Activated CD4-positive, alpha-beta T cell treated with anti-CD3 and anti-CD28 coated beads for 36 hours (primary cell): ENCODE data around the gene C17orf75. TPM values are rescaled to one million over a fixed set of nuclear protein-coding genes. Genes with fewer than 3 reads are reported as not detected.

Experiments
- ATAC-seq: fragments of 200-7000 bp; cut with Tn5 transposase; one replicate; pipeline ENCODE4 v1.10.0; 2021; ENCODE audit warnings: mild to moderate bottlenecking, moderate library complexity
- CTCF ChIA-PET: fragments of 350-600 bp; sonication (Branson Sonifier 250); formaldehyde crosslinking; loops from one replicate; lab custom pipeline; 2021; ENCODE audit warnings: antibody characterized with exemption; lab: Charles Lee
- POLR2A ChIA-PET: fragments of 350-600 bp; sonication (Branson Sonifier 250); formaldehyde crosslinking; loops from one replicate; lab custom pipeline; 2021; ENCODE audit warnings: antibody characterized with exemption, inconsistent platforms; lab: Charles Lee
- DNase-seq: peaks from one replicate; pipeline ENCODE4 v3.0.0-alpha.2; 2020
- H3K27ac Mint-ChIP-seq: one replicate; pipeline ENCODE4 v1.8.0; 2021; ENCODE audit warnings: mixed read lengths
- H3K27me3 Mint-ChIP-seq: one replicate; pipeline ENCODE4 v1.8.0; 2021; ENCODE audit warnings: mixed read lengths
- H3K36me3 Mint-ChIP-seq: one replicate; pipeline ENCODE4 v1.8.0; 2021; ENCODE audit warnings: low read depth, mixed read lengths
- H3K4me1 Mint-ChIP-seq: one replicate; pipeline ENCODE4 v1.8.0; 2021; ENCODE audit warnings: mixed read lengths
- H3K4me3 Mint-ChIP-seq: one replicate; pipeline ENCODE4 v1.8.0; 2021; ENCODE audit warnings: mild to moderate bottlenecking, moderate library complexity, mixed read lengths
- H3K9me3 Mint-ChIP-seq: one replicate; pipeline ENCODE4 v1.8.0; 2021; ENCODE audit warnings: low read depth, mixed read lengths
- intact Hi-C, 2 experiments: fragments of 100-400 bp; cut with DNase I in 1 of 2; cut with micrococcal nuclease in 1 of 2; formaldehyde crosslinking; loops; one replicate each; pipeline versions ENCODE4 v1.14.2 to v1.15.1; 2022 to 2024; cut with DNase I, micrococcal nuclease
- microRNA-seq: library from miRNA; unstranded; fragments of <30 nt; microRNA quantifications from one replicate; pipeline ENCODE4 v1.2.0, GENCODE V29; 2021; ENCODE audit warnings: borderline replicate concordance
- total RNA-seq, 2 experiments: library from RNA; stranded (reverse); gene quantifications; one replicate each; pipeline ENCODE4 v1.2.3, GENCODE V29; 2021

Gene C17orf75
- total RNA-seq, 2 experiments from 2014 or later: 21.9 to 34.0 TPM

DNA sequence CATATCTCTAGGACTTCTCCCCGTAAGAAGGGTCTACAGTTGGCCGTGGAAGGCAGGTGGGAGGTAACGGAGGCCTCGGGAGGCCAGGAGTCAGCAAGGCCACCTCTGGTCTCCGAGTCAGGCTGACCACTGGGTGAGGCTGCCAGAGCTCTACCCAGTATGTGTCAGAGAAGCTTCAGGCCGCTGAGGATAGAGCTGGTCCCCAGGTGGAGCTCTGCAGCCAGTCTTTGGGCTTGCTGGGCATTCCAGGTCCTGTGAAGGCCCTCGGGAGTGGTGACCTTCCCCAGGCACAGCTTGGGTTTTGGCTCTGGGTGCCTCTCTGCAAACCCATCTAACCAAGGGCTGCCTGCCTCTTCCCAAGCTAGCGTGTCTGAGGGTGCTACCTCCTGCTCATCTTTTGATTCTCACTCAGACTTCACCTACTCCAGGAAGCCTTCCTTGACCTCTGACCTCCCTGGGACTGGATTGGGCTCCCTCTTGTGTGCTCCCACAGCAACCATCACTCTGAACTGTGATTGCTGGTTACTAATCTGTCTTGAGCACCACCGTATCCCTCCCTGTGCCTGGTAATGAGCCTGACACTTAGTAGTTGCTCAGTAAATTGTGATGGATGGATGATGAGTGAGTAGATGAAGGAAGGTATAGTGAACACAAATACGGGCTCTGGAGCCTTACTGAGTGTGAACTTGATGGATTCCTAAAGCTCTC lies 54.0 kb downstream of the C17orf75 start:
- H3K4me3 Mint-ChIP-seq: no peak overlapping the region
- DNase-seq (no peak), ATAC-seq (no peak)
- no peaks in the 10 kb centered on the region for H3K9me3 Mint-ChIP-seq
- H3K27ac Mint-ChIP-seq: no peak overlapping the region
- H3K4me1 Mint-ChIP-seq: no peaks in the 10 kb centered on the region
- H3K36me3 Mint-ChIP-seq: no peaks in the 10 kb centered on the region
- intact Hi-C loops: no loop called here
- ChIA-PET CTCF (interaction anchor here (0.5 to 1.2 kb wide), 2 partner anchors 33 to 43 kb away, joined by 3 read pairs; no protein-coding TSS in a partner anchor), POLR2A (interaction anchor here (0.5 kb wide), 1 partner anchor 277 kb away, joined by 3 read pairs; no protein-coding TSS in a partner anchor)
- peaks cover 4% of the 10 kb centered on the region for H3K27me3 Mint-ChIP-seq

GRCh38 chr17:32286518-32286900 lies 55.5 kb downstream of the C17orf75 start:
- POLR2A ChIA-PET: no interaction called here

DNA sequence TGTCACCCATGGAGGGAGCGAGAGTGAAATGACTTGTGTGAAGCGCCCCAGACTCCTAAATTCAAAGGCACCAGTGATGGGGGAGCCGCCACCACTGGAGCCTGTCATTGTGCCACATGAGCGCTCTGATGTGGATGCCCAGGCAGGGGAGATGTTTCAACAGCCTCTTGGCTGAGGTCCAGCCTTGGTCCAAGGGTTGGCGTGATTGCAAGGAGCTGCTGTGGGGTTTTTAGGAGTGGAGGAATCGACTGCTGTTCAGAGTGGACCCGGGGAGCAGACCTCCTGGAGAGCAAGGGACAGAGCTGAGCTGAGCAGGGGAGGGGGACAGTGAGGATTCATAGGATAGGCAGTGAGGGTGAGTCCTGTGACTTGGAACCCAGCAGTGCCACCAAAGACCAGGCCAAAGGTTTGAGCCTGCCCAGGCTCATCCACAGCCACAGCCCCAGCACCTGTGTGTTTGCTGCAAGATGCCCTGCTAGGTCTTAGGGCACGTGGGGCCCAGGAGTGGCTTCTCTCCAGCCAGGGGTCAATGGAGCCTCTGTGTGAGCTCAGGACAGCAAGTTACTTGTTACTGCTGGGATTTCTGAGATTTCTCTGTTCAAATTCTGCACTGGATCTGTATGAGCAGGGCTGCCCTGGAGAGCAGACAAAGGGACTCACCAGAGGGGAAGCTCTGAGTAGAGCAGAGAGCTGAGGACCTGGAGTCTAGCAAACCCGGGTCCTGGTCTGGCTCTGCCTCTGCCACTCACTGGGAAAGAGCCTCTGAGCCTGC lies 56.0 kb downstream of the C17orf75 start:
- H3K9me3 Mint-ChIP-seq: no peaks in the 10 kb centered on the region
- intact Hi-C loops: no loop called here
- DNase-seq (no peak), ATAC-seq (no peak)
- CTCF ChIA-PET: interaction anchor here (0.8 to 0.9 kb wide), 2 partner anchors 31 to 43 kb away, joined by 3 read pairs; no protein-coding TSS in a partner anchor
- H3K4me1 Mint-ChIP-seq: no peaks in the 10 kb centered on the region
- POLR2A ChIA-PET: no interaction called here
- H3K27ac Mint-ChIP-seq: no peak overlapping the region
- H3K4me3 Mint-ChIP-seq: no peak overlapping the region
- peaks cover 4% of the 10 kb centered on the region for H3K27me3 Mint-ChIP-seq
- no peaks in the 10 kb centered on the region for H3K36me3 Mint-ChIP-seq

More at GRCh38 chr17:32286518-32286900, 55.5 kb downstream of the C17orf75 start:
- H3K27ac Mint-ChIP-seq: no peak overlapping the region
- H3K9me3 Mint-ChIP-seq: no peaks in the 10 kb centered on the region
- CTCF ChIA-PET: interaction anchor here (0.8 to 0.9 kb wide), 2 partner anchors 31 to 43 kb away, joined by 3 read pairs; no protein-coding TSS in a partner anchor
- DNase-seq (peak; percentile 28), ATAC-seq (peak; percentile 66)
- H3K27me3 Mint-ChIP-seq: peaks cover 4% of the 10 kb centered on the region
- H3K4me3 Mint-ChIP-seq: no peak overlapping the region
- intact Hi-C loops: no loop called here
- H3K4me1 Mint-ChIP-seq: no peaks in the 10 kb centered on the region
- H3K36me3 Mint-ChIP-seq: no peaks in the 10 kb centered on the region

- Mint-ChIP-seq H3K9me3 (no peaks in the 10 kb centered on the region), H3K27ac (no peak overlapping the region), H3K4me1 (no peaks in the 10 kb centered on the region), H3K4me3 (no peak overlapping the region), H3K36me3 (no peaks in the 10 kb centered on the region), H3K27me3 (peaks cover 4% of the 10 kb centered on the region)
- no peak for ATAC-seq
- intact Hi-C loops: no loop called here
- no peak for DNase-seq
- CTCF ChIA-PET: interaction anchor here (0.5 kb wide), 1 partner anchor 15 kb away, joined by 3 read pairs; no protein-coding TSS in a partner anchor
- POLR2A ChIA-PET: no interaction called here
These were observed 56.7 kb downstream of the C17orf75 start for GRCh38 chr17:32285306-32285705.

DNA sequence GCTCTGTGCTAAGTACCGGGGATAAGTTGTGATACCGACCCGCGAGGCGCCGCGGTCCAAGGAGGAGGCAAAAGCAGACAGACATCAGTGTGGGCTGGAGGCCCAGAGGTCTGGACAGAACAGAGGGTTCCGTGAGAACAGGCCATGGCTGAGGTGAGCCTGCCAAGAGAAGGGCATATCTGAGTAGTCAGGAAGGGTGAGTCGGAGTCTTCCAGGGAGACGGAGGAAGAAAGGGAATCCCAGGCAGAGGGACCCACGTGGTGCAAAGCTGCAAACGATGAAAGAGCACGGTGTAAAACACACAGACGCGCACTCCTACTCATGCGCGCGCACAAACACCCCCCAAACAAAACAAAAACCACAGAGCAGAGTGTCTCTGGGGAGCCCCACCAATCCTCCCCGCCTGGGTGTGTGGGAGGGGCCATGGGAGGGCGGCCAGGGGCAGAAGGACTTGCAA lies 58.2 kb downstream of the C17orf75 start:
- Mint-ChIP-seq H3K27me3 (peaks cover 2% of the 10 kb centered on the region), H3K9me3 (no peaks in the 10 kb centered on the region), H3K4me1 (no peaks in the 10 kb centered on the region), H3K27ac (no peak overlapping the region), H3K4me3 (no peak overlapping the region), H3K36me3 (no peaks in the 10 kb centered on the region)
- intact Hi-C loops: no loop called here
- no peak for DNase-seq
- ChIA-PET CTCF (no interaction called here), POLR2A (no interaction called here)
- no peak for ATAC-seq

DNA sequence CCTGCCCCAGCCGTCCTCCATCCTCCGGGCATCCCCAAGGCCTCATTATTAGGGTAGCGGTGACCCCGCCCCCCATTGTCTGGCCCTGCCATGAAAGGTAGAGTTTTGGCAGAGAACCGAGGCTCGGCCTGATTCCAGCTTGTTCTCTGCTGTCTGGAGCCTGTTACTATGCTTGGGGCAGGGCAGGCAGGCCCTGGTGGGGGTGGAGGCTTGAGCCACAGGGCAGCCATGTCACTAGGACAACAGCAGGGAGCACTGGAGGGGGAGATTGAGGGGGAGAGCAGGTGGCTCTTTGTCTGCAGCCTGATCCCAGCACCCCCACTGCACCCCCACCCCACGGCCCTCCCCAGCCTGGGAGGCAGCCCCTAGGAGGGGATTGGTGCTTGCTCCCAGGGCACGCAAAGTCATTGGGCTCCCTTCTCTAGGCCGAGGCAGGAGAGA lies 60.9 kb downstream of the C17orf75 start:
- no peak overlapping the region for H3K4me3 Mint-ChIP-seq
- ATAC-seq: no peak
- intact Hi-C loops: no loop called here
- H3K9me3 Mint-ChIP-seq: no peaks in the 10 kb centered on the region
- no peaks in the 10 kb centered on the region for H3K4me1 Mint-ChIP-seq
- ChIA-PET CTCF (no interaction called here), POLR2A (no interaction called here)
- peaks cover 2% of the 10 kb centered on the region for H3K27me3 Mint-ChIP-seq
- H3K36me3 Mint-ChIP-seq: no peaks in the 10 kb centered on the region
- no peak for DNase-seq
- no peak overlapping the region for H3K27ac Mint-ChIP-seq

- no peak overlapping the region for H3K4me3 Mint-ChIP-seq
- ChIA-PET POLR2A (interaction anchor here (0.5 kb wide), 1 partner anchor 15 kb away, joined by 3 read pairs; no protein-coding TSS in a partner anchor), CTCF (no interaction called here)
- no peak for DNase-seq
- no peak for ATAC-seq
- H3K36me3 Mint-ChIP-seq: no peaks in the 10 kb centered on the region
- H3K9me3 Mint-ChIP-seq: no peaks in the 10 kb centered on the region
- intact Hi-C loops: no loop called here
- H3K27me3 Mint-ChIP-seq: peaks cover 2% of the 10 kb centered on the region
- H3K4me1 Mint-ChIP-seq: no peaks in the 10 kb centered on the region
- H3K27ac Mint-ChIP-seq: no peak overlapping the region
These were observed 61.9 kb downstream of the C17orf75 start for GRCh38 chr17:32279891-32280716.

- ATAC-seq: no peak
- Mint-ChIP-seq H3K9me3 (no peaks in the 10 kb centered on the region), H3K4me1 (no peaks in the 10 kb centered on the region), H3K4me3 (no peak overlapping the region), H3K27me3 (peaks cover 4% of the 10 kb centered on the region), H3K27ac (no peak overlapping the region), H3K36me3 (no peaks in the 10 kb centered on the region)
- ChIA-PET POLR2A (no interaction called here), CTCF (interaction anchor here (2.1 kb wide), 1 partner anchor 26 kb away, joined by 6 read pairs; no protein-coding TSS in a partner anchor)
- DNase-seq: no peak
- intact Hi-C loops: no loop called here
These were observed 63.2 kb downstream of the C17orf75 start for GRCh38 chr17:32278815-32279214.

Small RNAs within 50 kb of the gene (microRNA-seq; reads per million reads assigned to microRNA genes)
- not detected for gene MIR632

Other genes starting within 250 kb of the C17orf75 start
- 10 to 100 TPM; 23.3 to 34.1 TPM for gene RHOT1, start 199.7 kb downstream of the C17orf75 start, total RNA-seq
- under 1 TPM in 1 of 2 experiments, not detected in 1; 0.09 TPM for gene RHBDL3, start 76.3 kb downstream of the C17orf75 start, total RNA-seq
- gene ZNF207, start 8.0 kb upstream of the C17orf75 start, total RNA-seq: 100 to 1,000 TPM; 197 to 231 TPM
- 100 to 1,000 TPM; 109 to 135 TPM for gene PSMD11, start 102.3 kb upstream of the C17orf75 start, total RNA-seq
- 10 to 100 TPM; 15.3 to 15.4 TPM for gene CDK5R1, start 144.8 kb upstream of the C17orf75 start, total RNA-seq